Gastroesophageal sphincter (tissue), 4 donors: ENCODE data around the gene XIRP2. TPM values are rescaled to one million over a fixed set of nuclear protein-coding genes. Genes with fewer than 3 reads are reported as not detected.

Source experiments
- ATAC-seq: fragments of 150-250 bp; one replicate; pipeline ENCODE4 v1.9.1; 2016; ENCODE audit warnings: mild to moderate bottlenecking, moderate library complexity
- H3K27ac ChIP-seq, 4 donors: fragments of 200-600 bp; sonication (generic) in 3 of 4; 1 replicate in 3 of 4; 2 replicates in 1 of 4; pipeline ENCODE4 v1.5.1; 2016 to 2019
- H3K27me3 ChIP-seq: fragments of 200-600 bp; sonication (generic); one replicate; pipeline ENCODE4 v1.5.1; 2019
- H3K36me3 ChIP-seq, 2 donors: fragments of 200-600 bp; sonication (generic); one replicate each; pipeline ENCODE4 v1.5.1; 2019; ENCODE audit warnings: control low read depth in 1 of 2
- H3K4me1 ChIP-seq, 3 donors: fragments of 200-600 bp; sonication (generic); 1 replicate in 2 of 3; 2 replicates in 1 of 3; pipeline ENCODE4 v1.5.1; 2016 to 2019; ENCODE audit warnings: control low read depth in 2 of 3
- H3K4me3 ChIP-seq, 2 donors: fragments of 200-600 bp; sonication (generic); one replicate each; pipeline ENCODE4 v1.5.1; 2019; ENCODE audit warnings: mild to moderate bottlenecking in 1 of 2, moderate library complexity in 1 of 2
- H3K9me3 ChIP-seq, 3 donors: fragments of 200-600 bp; sonication (generic); one replicate each; pipeline ENCODE4 v1.5.1; 2017 to 2019; ENCODE audit warnings: control low read depth in 2 of 3
- CTCF ChIP-seq, 4 experiments: fragments of 200-600 bp in 2 of 4; fragments of 450-650 bp in 2 of 4; sonication (generic) in 1 of 4; IDR thresholded peaks; one replicate each; pipeline ENCODE4 v1.5.1; 2017 to 2019; ENCODE audit warnings: antibody characterized with exemption in 4 of 4, mild to moderate bottlenecking in 2 of 4, moderate library complexity in 2 of 4
- EP300 ChIP-seq: sonication (generic); formaldehyde crosslinking; IDR thresholded peaks from one replicate; pipeline ENCODE4 v1.6.1; 2017; ENCODE audit warnings: antibody characterized with exemption, mild to moderate bottlenecking
- POLR2A ChIP-seq, 2 donors: fragments of 450-650 bp; IDR thresholded peaks; one replicate each; pipeline ENCODE4 v1.6.1; 2017; ENCODE audit warnings: antibody characterized with exemption in 2 of 2, mild to moderate bottlenecking in 2 of 2, moderate library complexity in 1 of 2
- POLR2AphosphoS5 ChIP-seq: sonication (generic); formaldehyde crosslinking; IDR thresholded peaks from one replicate; pipeline ENCODE4 v1.6.1; 2017; ENCODE audit warnings: antibody characterized with exemption
- WGBS, 2 donors: methylation state at CpG; one replicate each; pipeline ENCODE4 v1.1.5; 2018; ENCODE audit warnings: low coverage in 1 of 2; 5-methylcytosine and 5-hydroxymethylcytosine counted together
- total RNA-seq, 4 donors: library from RNA; depleted of rRNA; stranded (reverse); fragments of >200 nt; gene quantifications; one replicate each; pipeline ENCODE4 v1.1.0, GENCODE V29; 2016

XIRP2 gene
- total RNA-seq, 4 donors from 2014 or later = 0.19 TPM; not detected in 3

- Histone ChIP-seq H3K9me3 (no peaks in the 10 kb centered on the region), H3K27ac (no peak overlapping the region), H3K36me3 (no peaks in the 10 kb centered on the region), H3K4me3 (no peak overlapping the region), H3K27me3 (no peaks in the 10 kb centered on the region), H3K4me1 (no peaks in the 10 kb centered on the region)
- no peak for TF ChIP-seq POLR2A (IDR thresholded peaks at IDR 0.05)
- TF ChIP-seq CTCF (IDR thresholded peaks at IDR 0.05) = no peak
- TF ChIP-seq POLR2AphosphoS5 = no peak
- TF ChIP-seq EP300 = no peak
- no peak for ATAC-seq
- 58 to 62% methylated on average over 3 of the region's 3 CpGs for WGBS, 2 donors
Observed at GRCh38 chr2:167049659-167050058, 161.4 kb downstream of the XIRP2 start.

GRCh38 chr2:167052825-167053224, 164.5 kb downstream of the XIRP2 start:
- no peaks in the 10 kb centered on the region for H3K9me3 ChIP-seq
- ATAC-seq = no peak
- H3K27ac ChIP-seq = no peak overlapping the region
- no peaks in the 10 kb centered on the region for H3K4me1 ChIP-seq
- no peak overlapping the region for H3K4me3 ChIP-seq
- TF ChIP-seq CTCF (IDR thresholded peaks at IDR 0.05) (no peak), POLR2AphosphoS5 (no peak), EP300 (no peak), POLR2A (IDR thresholded peaks at IDR 0.05) (no peak)
- H3K36me3 ChIP-seq = no peaks in the 10 kb centered on the region
- H3K27me3 ChIP-seq = no peaks in the 10 kb centered on the region
- 25 to 39% methylated on average over 1 of the region's 1 CpG for WGBS, 2 donors

GRCh38 chr2:167054881-167055280, 166.6 kb downstream of the XIRP2 start:
- ATAC-seq = no peak
- Histone ChIP-seq H3K4me1 (no peaks in the 10 kb centered on the region), H3K36me3 (no peaks in the 10 kb centered on the region), H3K27ac (no peak overlapping the region), H3K27me3 (no peaks in the 10 kb centered on the region), H3K4me3 (no peak overlapping the region), H3K9me3 (no peaks in the 10 kb centered on the region)
- TF ChIP-seq EP300 (no peak), CTCF (IDR thresholded peaks at IDR 0.05) (no peak), POLR2AphosphoS5 (no peak), POLR2A (IDR thresholded peaks at IDR 0.05) (no peak)
- WGBS, 2 donors = 84 to 92% methylated on average over 3 of the region's 3 CpGs

- Histone ChIP-seq H3K27me3 (no peaks in the 10 kb centered on the region), H3K9me3 (no peaks in the 10 kb centered on the region), H3K4me3 (no peak overlapping the region), H3K4me1 (no peaks in the 10 kb centered on the region), H3K36me3 (no peaks in the 10 kb centered on the region), H3K27ac (no peak overlapping the region)
- no peak for ATAC-seq
- TF ChIP-seq EP300 = no peak
- TF ChIP-seq POLR2A (IDR thresholded peaks at IDR 0.05) = no peak
- no peak for TF ChIP-seq POLR2AphosphoS5
- TF ChIP-seq CTCF (IDR thresholded peaks at IDR 0.05) = no peak
- WGBS, 2 donors = 45 to 49% methylated on average over 4 of the region's 4 CpGs
Observed at GRCh38 chr2:167057446-167057845, 169.2 kb downstream of the XIRP2 start.

- Histone ChIP-seq H3K27me3 (no peaks in the 10 kb centered on the region), H3K4me3 (no peak overlapping the region), H3K27ac (no peak overlapping the region), H3K36me3 (no peaks in the 10 kb centered on the region), H3K9me3 (no peaks in the 10 kb centered on the region), H3K4me1 (no peaks in the 10 kb centered on the region)
- ATAC-seq = no peak
- WGBS, 2 donors = 91 to 95% methylated on average over 9 to 10 of the region's 10 CpGs
- TF ChIP-seq EP300 (no peak), CTCF (IDR thresholded peaks at IDR 0.05) (no peak), POLR2AphosphoS5 (no peak)
Observed at GRCh38 chr2:167059173-167059572, 170.9 kb downstream of the XIRP2 start.
